Globus pallidus (tissue), 1 donor: Measurements from ENCODE around the gene PDE8A.
"Not testable (repeated sequence)": the region's sequence is repeated elsewhere in the genome, so short reads cannot be mapped to it uniquely, and the experiment has no call there.

ENCODE experiments used
- DNase-seq: peaks from one replicate; pipeline ENCODE4 v3.0.0-alpha.2; 2015; ENCODE audit warnings: low spot score

PDE8A gene

GRCh38 chr15:85178308-85178707 lies 196.7 kb downstream of the PDE8A start:
- no peak for DNase-seq

GRCh38 chr15:85179700-85180099 lies 198.0 kb downstream of the PDE8A start:
- DNase-seq = no peak

DNA sequence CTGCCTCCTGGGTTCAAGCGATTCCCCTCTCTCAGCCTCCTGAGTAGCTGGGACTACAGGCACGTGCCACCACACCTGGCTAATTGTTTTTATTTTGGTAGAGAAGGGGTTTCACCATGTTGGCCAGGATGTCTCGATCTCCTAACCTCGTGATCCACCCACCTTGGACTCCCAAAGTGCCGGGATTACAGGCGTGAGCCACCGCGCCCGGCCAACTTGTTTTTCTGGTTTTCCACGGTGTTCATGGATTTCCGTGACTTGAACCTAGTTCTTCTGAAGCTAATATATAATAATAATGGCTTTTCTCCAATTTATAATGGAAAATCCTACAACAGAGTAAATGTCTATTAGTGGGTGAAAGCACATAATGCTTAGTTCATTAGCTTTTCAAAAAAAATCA lies 203.7 kb downstream of the PDE8A start:
- not testable (repeated sequence) for DNase-seq

GRCh38 chr15:85188171-85188577 lies 206.5 kb downstream of the PDE8A start:
- DNase-seq = not testable (repeated sequence)
